Nephron progenitor cell (in vitro differentiated cells): Measurements from ENCODE around the gene NFKB1.
A peak's percentile ranks its signal among the peaks of the same experiment; 100 is the strongest.

Experiments
- DNase-seq: peaks from one replicate; pipeline ENCODE4 v3.0.0; 2021
- H3K27ac Mint-ChIP-seq: 2 replicates; pipeline ENCODE4 v1.8.0; 2021; ENCODE audit warnings: mild to moderate bottlenecking, moderate library complexity, mixed read lengths
- H3K27me3 Mint-ChIP-seq: 2 replicates; pipeline ENCODE4 v1.8.0; 2021; ENCODE audit warnings: mild to moderate bottlenecking, low read depth, mixed read lengths; ENCODE audit not compliant: poor library complexity
- H3K36me3 Mint-ChIP-seq: 2 replicates; pipeline ENCODE4 v1.8.0; 2021; ENCODE audit warnings: low read depth, mixed read lengths
- H3K4me1 Mint-ChIP-seq: 2 replicates; pipeline ENCODE4 v1.8.0; 2021; ENCODE audit warnings: mixed read lengths
- H3K4me3 Mint-ChIP-seq: 2 replicates; pipeline ENCODE4 v1.8.0; 2021; ENCODE audit warnings: mild to moderate bottlenecking, moderate library complexity, mixed read lengths
- H3K9me3 Mint-ChIP-seq: 2 replicates; pipeline ENCODE4 v1.8.0; 2021; ENCODE audit warnings: mild to moderate bottlenecking, moderate library complexity, mixed read lengths
- CTCF ChIP-seq: fragments of 200-600 bp; sonication (generic); IDR thresholded peaks from 2 replicates; pipeline ENCODE4 v1.5.0; 2021; ENCODE audit warnings: antibody characterized with exemption

The NFKB1 gene

GRCh38 chr4:102500696-102501446 is at the start of gene NFKB1:
TSS of gene NFKB1 (plus strand) at chr4:102501359. CDS start at chr4:102525519, 24,160 bp downstream.
- Mint-ChIP-seq H3K27ac (peak within 1 kb of the TSS; percentile 99), H3K27me3 (peaks cover 10% of the 10 kb centered on the region), H3K9me3 (peaks cover 14% of the 10 kb centered on the region), H3K4me1 (peaks cover 36% of the 10 kb centered on the region), H3K4me3 (peak within 1 kb of the TSS; percentile 88), H3K36me3 (peaks cover 5% of the 10 kb centered on the region)
- no peak for TF ChIP-seq CTCF
- peak; percentile 39 for DNase-seq

DNA sequence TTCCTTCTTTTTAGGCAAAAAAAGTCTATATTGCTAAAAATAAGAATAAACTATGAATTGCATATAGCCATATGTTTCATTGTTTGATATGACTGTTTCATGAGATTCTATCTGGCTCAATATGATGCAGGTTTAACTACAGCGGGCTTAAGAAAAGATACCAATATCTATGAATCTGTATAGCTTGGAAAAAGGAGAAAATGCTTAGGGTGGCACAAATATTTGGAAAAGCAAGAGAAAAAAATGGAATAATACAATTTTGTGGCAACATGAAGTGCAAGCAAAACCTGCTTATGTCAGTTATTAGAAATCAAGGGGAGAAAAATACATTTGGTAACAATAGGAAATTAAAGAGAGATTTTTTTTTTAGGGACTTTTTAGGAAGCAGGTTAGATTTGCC is 48.3 kb upstream of the NFKB1 start:
- no peaks in the 10 kb centered on the region for H3K4me1 Mint-ChIP-seq
- no peak for DNase-seq
- no peak for TF ChIP-seq CTCF
- H3K27me3 Mint-ChIP-seq: no peaks in the 10 kb centered on the region
- H3K9me3 Mint-ChIP-seq: no peaks in the 10 kb centered on the region
- no peaks in the 10 kb centered on the region for H3K36me3 Mint-ChIP-seq
- no peak overlapping the region for H3K4me3 Mint-ChIP-seq
- no peak overlapping the region for H3K27ac Mint-ChIP-seq

- Mint-ChIP-seq H3K4me3 (no peak overlapping the region), H3K4me1 (no peaks in the 10 kb centered on the region), H3K36me3 (no peaks in the 10 kb centered on the region), H3K9me3 (no peaks in the 10 kb centered on the region), H3K27ac (no peak overlapping the region), H3K27me3 (no peaks in the 10 kb centered on the region)
- no peak for DNase-seq
- no peak for TF ChIP-seq CTCF
Observed at GRCh38 chr4:102453827-102454226, 47.3 kb upstream of the NFKB1 start.

DNA sequence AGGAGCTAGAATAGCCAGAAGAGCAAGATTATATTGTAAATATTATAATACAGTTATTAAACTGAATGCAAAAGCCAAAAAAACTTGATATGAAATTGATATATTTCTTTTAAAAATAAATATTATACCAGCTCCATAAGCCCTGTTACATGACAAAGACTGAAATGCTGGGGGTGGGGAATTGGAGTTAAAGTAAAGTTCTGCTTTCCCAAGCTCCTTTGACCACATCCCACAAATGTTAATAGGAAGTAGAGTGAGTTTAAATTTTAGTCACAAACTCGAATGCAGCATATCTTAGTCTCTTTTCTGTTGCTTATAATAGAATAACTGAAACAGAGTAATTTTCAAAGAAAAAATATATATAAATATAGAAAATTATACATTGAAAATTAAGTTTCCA is 46.9 kb upstream of the NFKB1 start:
- H3K27ac Mint-ChIP-seq: no peak overlapping the region
- no peak for DNase-seq
- TF ChIP-seq CTCF: no peak
- no peaks in the 10 kb centered on the region for H3K27me3 Mint-ChIP-seq
- no peaks in the 10 kb centered on the region for H3K36me3 Mint-ChIP-seq
- H3K4me1 Mint-ChIP-seq: no peaks in the 10 kb centered on the region
- no peaks in the 10 kb centered on the region for H3K9me3 Mint-ChIP-seq
- H3K4me3 Mint-ChIP-seq: no peak overlapping the region

GRCh38 chr4:102454981-102455685 is 46.0 kb upstream of the NFKB1 start:
- Mint-ChIP-seq H3K4me3 (no peak overlapping the region), H3K4me1 (no peaks in the 10 kb centered on the region)
- DNase-seq: no peak

More at GRCh38 chr4:102454981-102455685, 46.0 kb upstream of the NFKB1 start:
- Mint-ChIP-seq H3K27ac (no peak overlapping the region), H3K27me3 (no peaks in the 10 kb centered on the region), H3K36me3 (no peaks in the 10 kb centered on the region), H3K9me3 (peaks cover 6% of the 10 kb centered on the region)
- TF ChIP-seq CTCF: no peak
